ENCODE measurements around the gene ACOX3. TPM values are rescaled to one million over a fixed set of nuclear protein-coding genes. Genes with fewer than 3 reads are reported as not detected.

Gene ACOX3
- total RNA-seq, 1 donor from 2014 or later: 59.7 TPM

DNA sequence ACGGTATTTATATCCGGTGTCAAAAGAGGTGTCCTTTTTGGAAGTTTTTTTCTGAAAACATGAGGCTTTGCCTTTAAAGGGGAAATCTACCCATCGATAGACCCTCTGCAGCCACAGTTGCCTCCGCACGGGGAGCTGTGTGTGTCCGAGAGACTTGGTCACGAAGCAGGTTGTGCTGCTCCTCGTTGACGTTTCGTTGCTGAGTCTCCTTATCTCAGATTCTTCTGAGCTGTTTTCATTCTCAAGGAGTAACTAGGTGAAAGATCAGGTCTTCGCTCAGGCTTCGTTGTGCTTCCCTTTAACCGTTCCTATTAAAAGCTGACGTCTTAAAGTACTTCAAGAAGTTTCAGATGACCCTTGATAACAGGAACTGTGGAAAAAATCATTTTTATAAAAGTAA, 23.9 kb upstream of the ACOX3 start:
- TF ChIP-seq, protein P1, sequence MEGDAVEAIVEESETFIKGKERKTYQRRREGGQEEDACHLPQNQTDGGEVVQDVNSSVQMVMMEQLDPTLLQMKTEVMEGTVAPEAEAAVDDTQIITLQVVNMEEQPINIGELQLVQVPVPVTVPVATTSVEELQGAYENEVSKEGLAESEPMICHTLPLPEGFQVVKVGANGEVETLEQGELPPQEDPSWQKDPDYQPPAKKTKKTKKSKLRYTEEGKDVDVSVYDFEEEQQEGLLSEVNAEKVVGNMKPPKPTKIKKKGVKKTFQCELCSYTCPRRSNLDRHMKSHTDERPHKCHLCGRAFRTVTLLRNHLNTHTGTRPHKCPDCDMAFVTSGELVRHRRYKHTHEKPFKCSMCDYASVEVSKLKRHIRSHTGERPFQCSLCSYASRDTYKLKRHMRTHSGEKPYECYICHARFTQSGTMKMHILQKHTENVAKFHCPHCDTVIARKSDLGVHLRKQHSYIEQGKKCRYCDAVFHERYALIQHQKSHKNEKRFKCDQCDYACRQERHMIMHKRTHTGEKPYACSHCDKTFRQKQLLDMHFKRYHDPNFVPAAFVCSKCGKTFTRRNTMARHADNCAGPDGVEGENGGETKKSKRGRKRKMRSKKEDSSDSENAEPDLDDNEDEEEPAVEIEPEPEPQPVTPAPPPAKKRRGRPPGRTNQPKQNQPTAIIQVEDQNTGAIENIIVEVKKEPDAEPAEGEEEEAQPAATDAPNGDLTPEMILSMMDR (IDR thresholded peaks at IDR 0.05; ENCODE audit: unreplicated experiment): no peak
- Mint-ChIP-seq H3K27ac (no peak overlapping the region), H3K36me3 (peaks cover 30% of the 10 kb centered on the region), H3K4me3 (no peak overlapping the region), H3K9me3 (no peaks in the 10 kb centered on the region), H3K4me1 (peaks cover 3% of the 10 kb centered on the region), H3K27me3 (ENCODE audit: low read depth) (no peaks in the 10 kb centered on the region)
- DNase-seq (ENCODE audit: low spot score in 2 of 2, unreplicated experiment in 2 of 2): no peak

DNA sequence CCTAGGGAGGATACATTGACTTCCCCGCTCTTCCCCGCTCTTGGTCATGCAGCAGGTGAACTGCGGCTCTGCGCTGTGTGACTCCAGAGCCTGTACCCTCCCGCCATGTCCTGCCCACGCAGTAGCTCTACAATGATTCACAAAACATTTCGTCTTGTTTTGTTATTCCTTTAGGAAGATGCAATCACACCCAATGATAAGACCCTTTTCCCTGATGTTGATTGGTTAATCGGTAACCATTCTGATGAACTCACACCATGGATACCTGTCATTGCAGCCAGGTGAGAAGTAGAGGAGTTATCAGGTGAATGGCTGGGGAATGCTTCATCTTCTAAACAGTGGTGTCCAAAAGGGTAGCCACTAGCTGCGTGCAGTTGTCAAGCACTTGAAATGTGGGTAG, 23.3 kb upstream of the ACOX3 start:
- Mint-ChIP-seq H3K27me3 (ENCODE audit: low read depth) (no peaks in the 10 kb centered on the region), H3K4me1 (peaks cover 3% of the 10 kb centered on the region), H3K36me3 (peaks cover 27% of the 10 kb centered on the region), H3K9me3 (no peaks in the 10 kb centered on the region), H3K27ac (no peak overlapping the region), H3K4me3 (no peak overlapping the region)
- DNase-seq (ENCODE audit: low spot score in 2 of 2, unreplicated experiment in 2 of 2): no peak
- TF ChIP-seq, protein P1 (IDR thresholded peaks at IDR 0.05; ENCODE audit: unreplicated experiment): no peak

DNA sequence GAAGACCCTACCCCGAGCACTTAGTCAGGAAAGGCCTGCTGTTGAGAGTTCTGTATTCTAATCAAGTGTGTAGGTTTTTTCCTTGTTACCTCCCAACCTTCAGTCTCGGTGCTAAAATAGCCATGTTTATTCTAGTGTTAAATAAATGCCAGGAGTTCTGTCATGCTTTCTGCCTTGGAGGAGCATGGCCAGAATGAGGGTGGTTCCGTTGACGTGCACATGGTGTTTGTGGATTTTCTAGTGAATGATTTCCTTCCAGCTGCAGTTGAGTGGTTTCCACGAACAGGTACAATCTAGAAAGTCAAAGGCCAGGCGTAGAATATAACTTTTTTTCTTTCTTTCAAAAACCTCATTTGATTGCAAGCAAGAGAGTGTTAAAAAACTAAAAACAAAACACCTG, 21.1 kb upstream of the ACOX3 start:
- H3K36me3 Mint-ChIP-seq: peaks cover 28% of the 10 kb centered on the region
- H3K4me1 Mint-ChIP-seq: peaks cover 3% of the 10 kb centered on the region
- TF ChIP-seq, protein P1 (IDR thresholded peaks at IDR 0.05; ENCODE audit: unreplicated experiment): no peak
- H3K9me3 Mint-ChIP-seq: no peaks in the 10 kb centered on the region
- no peaks in the 10 kb centered on the region for H3K27me3 Mint-ChIP-seq (ENCODE audit: low read depth)
- no peak for DNase-seq (ENCODE audit: low spot score in 2 of 2, unreplicated experiment in 2 of 2)
- H3K4me3 Mint-ChIP-seq: no peak overlapping the region
- H3K27ac Mint-ChIP-seq: no peak overlapping the region

DNA sequence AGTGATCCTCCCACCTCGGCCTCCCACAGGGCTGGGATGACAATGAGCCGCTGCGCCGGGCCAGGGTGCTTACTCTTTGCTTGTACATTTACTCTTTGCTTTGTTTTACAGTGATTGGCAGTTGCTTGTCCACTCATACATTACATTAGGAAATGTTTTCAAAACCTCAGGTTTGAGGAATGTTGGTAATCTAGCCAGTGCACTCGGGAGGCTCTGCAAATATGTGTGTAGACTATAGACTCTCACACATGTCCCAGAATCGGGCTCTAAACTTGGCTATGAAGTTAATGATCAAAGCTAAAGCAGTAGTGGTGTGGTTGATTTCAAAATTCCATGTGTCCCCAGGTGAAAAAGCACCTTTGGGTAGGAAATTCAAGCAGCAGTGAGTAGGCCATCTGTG, 20.6 kb upstream of the ACOX3 start:
- TF ChIP-seq, protein P1 (IDR thresholded peaks at IDR 0.05; ENCODE audit: unreplicated experiment): no peak
- H3K9me3 Mint-ChIP-seq: no peaks in the 10 kb centered on the region
- peaks cover 3% of the 10 kb centered on the region for H3K4me1 Mint-ChIP-seq
- H3K27me3 Mint-ChIP-seq (ENCODE audit: low read depth): no peaks in the 10 kb centered on the region
- H3K27ac Mint-ChIP-seq: no peak overlapping the region
- H3K4me3 Mint-ChIP-seq: no peak overlapping the region
- peaks cover 26% of the 10 kb centered on the region for H3K36me3 Mint-ChIP-seq
- DNase-seq (ENCODE audit: low spot score in 2 of 2, unreplicated experiment in 2 of 2): no peak

DNA sequence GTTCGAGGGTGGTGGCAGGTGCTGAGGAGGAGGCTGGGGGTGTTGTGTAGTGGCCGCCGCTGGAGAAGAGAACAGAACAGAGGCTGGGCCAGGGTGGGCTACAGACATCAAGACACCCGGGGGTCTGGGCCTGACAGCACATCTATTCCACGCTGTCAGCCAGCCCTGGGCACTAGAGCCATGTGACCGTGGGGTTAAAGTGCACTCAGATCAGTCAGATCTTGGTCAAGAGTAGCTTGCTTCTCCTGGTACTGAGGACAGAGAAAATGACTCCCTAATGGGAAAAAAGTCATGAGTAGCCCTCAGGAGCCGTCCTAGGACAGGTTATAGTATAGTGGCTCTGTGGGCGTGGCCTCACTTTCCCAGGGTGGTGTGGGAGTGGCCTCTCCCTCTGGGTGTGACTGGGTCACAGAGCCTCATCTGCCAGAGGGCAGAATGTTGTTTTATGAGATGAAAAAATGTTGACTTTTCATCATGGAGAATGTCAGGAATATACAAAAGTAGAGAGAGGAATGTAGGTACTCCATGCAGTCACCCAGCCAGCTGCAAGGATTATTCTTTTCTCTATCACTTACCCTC, 19.4 kb upstream of the ACOX3 start:
- no peaks in the 10 kb centered on the region for H3K27me3 Mint-ChIP-seq (ENCODE audit: low read depth)
- no peak overlapping the region for H3K4me3 Mint-ChIP-seq
- TF ChIP-seq, protein P1 (IDR thresholded peaks at IDR 0.05; ENCODE audit: unreplicated experiment): no peak
- no peak overlapping the region for H3K27ac Mint-ChIP-seq
- H3K36me3 Mint-ChIP-seq: peaks cover 21% of the 10 kb centered on the region
- peaks cover 3% of the 10 kb centered on the region for H3K4me1 Mint-ChIP-seq
- no peaks in the 10 kb centered on the region for H3K9me3 Mint-ChIP-seq
- DNase-seq (ENCODE audit: low spot score in 2 of 2, unreplicated experiment in 2 of 2): no peak

All from mesothelial cell of epicardium (in vitro differentiated cells).